ENCODE data around the gene RIMOC1.

- TF ChIP-seq, protein P1, sequence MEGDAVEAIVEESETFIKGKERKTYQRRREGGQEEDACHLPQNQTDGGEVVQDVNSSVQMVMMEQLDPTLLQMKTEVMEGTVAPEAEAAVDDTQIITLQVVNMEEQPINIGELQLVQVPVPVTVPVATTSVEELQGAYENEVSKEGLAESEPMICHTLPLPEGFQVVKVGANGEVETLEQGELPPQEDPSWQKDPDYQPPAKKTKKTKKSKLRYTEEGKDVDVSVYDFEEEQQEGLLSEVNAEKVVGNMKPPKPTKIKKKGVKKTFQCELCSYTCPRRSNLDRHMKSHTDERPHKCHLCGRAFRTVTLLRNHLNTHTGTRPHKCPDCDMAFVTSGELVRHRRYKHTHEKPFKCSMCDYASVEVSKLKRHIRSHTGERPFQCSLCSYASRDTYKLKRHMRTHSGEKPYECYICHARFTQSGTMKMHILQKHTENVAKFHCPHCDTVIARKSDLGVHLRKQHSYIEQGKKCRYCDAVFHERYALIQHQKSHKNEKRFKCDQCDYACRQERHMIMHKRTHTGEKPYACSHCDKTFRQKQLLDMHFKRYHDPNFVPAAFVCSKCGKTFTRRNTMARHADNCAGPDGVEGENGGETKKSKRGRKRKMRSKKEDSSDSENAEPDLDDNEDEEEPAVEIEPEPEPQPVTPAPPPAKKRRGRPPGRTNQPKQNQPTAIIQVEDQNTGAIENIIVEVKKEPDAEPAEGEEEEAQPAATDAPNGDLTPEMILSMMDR (conservative IDR thresholded peaks at IDR 0.05; ENCODE audit: low read depth, low read length), result no peak
- no peak for TF ChIP-seq EZH2 (IDR thresholded peaks at IDR 0.05; ENCODE audit: borderline replicate concordance, low read depth, low read length, poor library complexity, severe bottlenecking)
Measured at GRCh38 chr5:41858890-41859289, 45.3 kb upstream of the RIMOC1 start.

Measured in A673 (cell line).